Osteoblast (primary cell): ENCODE results near the gene GM2A. TPM values are rescaled to one million over a fixed set of nuclear protein-coding genes. Genes with fewer than 3 reads are reported as not detected.
"Not testable (repeated sequence)": the region's sequence is repeated elsewhere in the genome, so short reads cannot be mapped to it uniquely, and the experiment has no call there.

Source experiments
- DNase-seq: peaks from one replicate; pipeline ENCODE4 v3.0.0; 2011; ENCODE audit warnings: low spot score, mixed read lengths; ENCODE audit not compliant: insufficient read length; ENCODE audit errors: missing footprints
- H2AFZ ChIP-seq: 2 replicates; pipeline ENCODE4 v1.6.0; 2011; ENCODE audit warnings: mild to moderate bottlenecking, low read length
- H3K27ac ChIP-seq: 2 replicates; pipeline ENCODE4 v1.5.1; 2011; ENCODE audit warnings: mild to moderate bottlenecking, low read depth, low read length, moderate library complexity
- H3K27me3 ChIP-seq: 2 replicates; pipeline ENCODE4 v1.6.0; 2012; ENCODE audit warnings: mild to moderate bottlenecking, control low read depth, inconsistent platforms, low read length, moderate library complexity; ENCODE audit not compliant: insufficient read depth
- H3K36me3 ChIP-seq: 2 replicates; pipeline ENCODE4 v1.5.1; 2011; ENCODE audit warnings: mild to moderate bottlenecking, low read length, control low read depth, moderate library complexity; ENCODE audit not compliant: insufficient read depth
- H3K4me1 ChIP-seq: 2 replicates; pipeline ENCODE4 v1.5.1; 2011; ENCODE audit warnings: mild to moderate bottlenecking, low read length, control low read depth, moderate library complexity; ENCODE audit not compliant: insufficient read depth
- H3K4me2 ChIP-seq: 2 replicates; pipeline ENCODE4 v1.6.0; 2011; ENCODE audit warnings: mild to moderate bottlenecking, low read length; ENCODE audit not compliant: insufficient read depth
- H3K4me3 ChIP-seq: fragments of 200-600 bp; sonication (generic); 3 replicates; pipeline ENCODE4 v1.5.1; 2012; ENCODE audit warnings: mild to moderate bottlenecking, low read length, inconsistent platforms; ENCODE audit not compliant: insufficient read depth
- H3K79me2 ChIP-seq: 2 replicates; pipeline ENCODE4 v1.6.0; 2012; ENCODE audit warnings: mild to moderate bottlenecking, low read length, control low read depth, inconsistent platforms; ENCODE audit not compliant: insufficient read depth
- H3K9me3 ChIP-seq: 2 replicates; pipeline ENCODE4 v1.5.1; 2011; ENCODE audit warnings: low read depth, low read length, control low read depth
- H4K20me1 ChIP-seq: 2 replicates; pipeline ENCODE4 v1.6.0; 2012; ENCODE audit warnings: mild to moderate bottlenecking, low read length, control low read depth; ENCODE audit not compliant: insufficient read depth
- CTCF ChIP-seq: IDR thresholded peaks from 2 replicates; pipeline ENCODE4 v1.5.1; 2011; ENCODE audit warnings: mild to moderate bottlenecking, low read depth, low read length, moderate library complexity; ENCODE audit errors: extremely low read depth
- total RNA-seq: library from RNA; depleted of rRNA; stranded (reverse); fragments of >200 nt; gene quantifications from 2 replicates; pipeline ENCODE4 v1.2.3, GENCODE V29; 2012

Gene GM2A
- total RNA-seq, 1 donor: 35.5 TPM

GRCh38 chr5:151296974-151297373 lies 44.0 kb downstream of the GM2A start:
- no peak overlapping the region for H3K4me2 ChIP-seq
- no peaks in the 10 kb centered on the region for H4K20me1 ChIP-seq
- no peak overlapping the region for H3K4me3 ChIP-seq
- H3K79me2 ChIP-seq: no peaks in the 10 kb centered on the region
- no peaks in the 10 kb centered on the region for H3K4me1 ChIP-seq
- no peak for TF ChIP-seq CTCF
- no peaks in the 10 kb centered on the region for H3K27me3 ChIP-seq
- no peaks in the 10 kb centered on the region for H3K9me3 ChIP-seq
- no peak overlapping the region for H3K27ac ChIP-seq
- H3K36me3 ChIP-seq: no peaks in the 10 kb centered on the region
- DNase-seq: no peak
- no peak overlapping the region for H2AFZ ChIP-seq

- Histone ChIP-seq H4K20me1 (no peaks in the 10 kb centered on the region), H3K9me3 (no peaks in the 10 kb centered on the region), H3K27me3 (no peaks in the 10 kb centered on the region), H3K27ac (no peak overlapping the region), H3K4me1 (no peaks in the 10 kb centered on the region), H3K4me2 (no peak overlapping the region), H3K4me3 (no peak overlapping the region), H3K36me3 (no peaks in the 10 kb centered on the region), H3K79me2 (no peaks in the 10 kb centered on the region), H2AFZ (no peak overlapping the region)
- peak; percentile 89 for DNase-seq
- peak; percentile 20 for TF ChIP-seq CTCF
Observed at GRCh38 chr5:151298063-151298855, 45.3 kb downstream of the GM2A start.

- no peaks in the 10 kb centered on the region for H3K36me3 ChIP-seq
- no peak within 1 kb of the TSS for H3K27ac ChIP-seq
- H3K9me3 ChIP-seq: no peaks in the 10 kb centered on the region
- H3K27me3 ChIP-seq: peaks cover 3% of the 10 kb centered on the region
- no peaks in the 10 kb centered on the region for H4K20me1 ChIP-seq
- TF ChIP-seq CTCF: no peak
- H3K79me2 ChIP-seq: no peaks in the 10 kb centered on the region
- H3K4me3 ChIP-seq: no peak within 1 kb of the TSS
- H3K4me1 ChIP-seq: no peaks in the 10 kb centered on the region
- DNase-seq: no peak
- no peak within 1 kb of the TSS for H2AFZ ChIP-seq
- no peak within 1 kb of the TSS for H3K4me2 ChIP-seq
Observed at GRCh38 chr5:151303666-151304065, 50.7 kb downstream of the GM2A start, which contains the start of gene SLC36A3. Gene SLC36A3, minus strand, starts transcription at chr5:151303766. Its CDS starts 412 bp downstream, at chr5:151303354.

GRCh38 chr5:151309266-151309665 lies 56.3 kb downstream of the GM2A start:
- DNase-seq, H3K9me3 ChIP-seq, H2AFZ ChIP-seq, H3K4me3 ChIP-seq, H3K27ac ChIP-seq, H4K20me1 ChIP-seq, H3K79me2 ChIP-seq, H3K4me2 ChIP-seq, H3K36me3 ChIP-seq, H3K27me3 ChIP-seq, H3K4me1 ChIP-seq: not testable (repeated sequence)

GRCh38 chr5:151309821-151310220 lies 56.8 kb downstream of the GM2A start:
- not testable (repeated sequence) for H2AFZ ChIP-seq, H3K4me2 ChIP-seq, H3K27ac ChIP-seq, H3K36me3 ChIP-seq, H4K20me1 ChIP-seq, H3K4me3 ChIP-seq, H3K79me2 ChIP-seq, H3K4me1 ChIP-seq, DNase-seq, H3K27me3 ChIP-seq, H3K9me3 ChIP-seq
